Uterus (tissue), 4 donors: ENCODE measurements around the gene FOXP4. TPM values are rescaled to one million over a fixed set of nuclear protein-coding genes. Genes with fewer than 3 reads are reported as not detected.

ENCODE experiments used
- DNase-seq, 2 donors: peaks; one replicate each; pipeline ENCODE4 v3.0.0-alpha.2; 2019 to 2020
- H3K27ac ChIP-seq, 2 donors: fragments of 200-600 bp; sonication (generic); 1 replicate in 1 of 2; 2 replicates in 1 of 2; pipeline ENCODE4 v1.5.1; 2016 to 2018
- H3K27me3 ChIP-seq, 2 donors: fragments of 200-600 bp; sonication (generic); one replicate each; pipeline ENCODE4 v1.5.1; 2018 to 2019; ENCODE audit warnings: control low read depth in 1 of 2
- H3K36me3 ChIP-seq, 2 donors: fragments of 200-600 bp; sonication (generic); one replicate each; pipeline ENCODE4 v1.5.1; 2019; ENCODE audit warnings: control low read depth in 1 of 2
- H3K4me1 ChIP-seq, 2 donors: fragments of 200-600 bp; sonication (generic); one replicate each; pipeline ENCODE4 v1.5.1; 2018 to 2019; ENCODE audit warnings: control low read depth in 1 of 2
- H3K4me3 ChIP-seq, 2 donors: fragments of 200-600 bp; sonication (generic); 1 replicate in 1 of 2; 2 replicates in 1 of 2; pipeline ENCODE4 v1.5.1; 2018 to 2019; ENCODE audit warnings: mild to moderate bottlenecking in 1 of 2
- H3K9me3 ChIP-seq, 2 donors: fragments of 200-600 bp; sonication (generic); one replicate each; pipeline ENCODE4 v1.5.1; 2019; ENCODE audit warnings: control low read depth in 1 of 2
- CTCF ChIP-seq, 4 experiments: fragments of 200-600 bp in 2 of 4; fragments of 450-650 bp in 2 of 4; sonication (generic) in 2 of 4; IDR thresholded peaks; one replicate each; pipeline ENCODE4 v1.5.1; 2016 to 2019; ENCODE audit warnings: antibody characterized with exemption in 4 of 4, mild to moderate bottlenecking in 2 of 4, moderate library complexity in 1 of 4
- POLR2A ChIP-seq, 2 donors: fragments of 450-650 bp; IDR thresholded peaks; one replicate each; pipeline ENCODE4 v1.6.1; 2016; ENCODE audit warnings: antibody characterized with exemption in 2 of 2, mild to moderate bottlenecking in 1 of 2, moderate library complexity in 1 of 2
- intact Hi-C: fragments of 100-400 bp; cut with DNase I; formaldehyde crosslinking; loops from one replicate; pipeline ENCODE4 v1.15.1; 2023; ENCODE audit warnings: low total_unique reads
- total RNA-seq, 4 donors: library from RNA; depleted of rRNA in 3 of 4; stranded (reverse); fragments of >200 nt in 3 of 4; gene quantifications; one replicate each; pipeline versions ENCODE4 v1.1.0 to v1.2.4, GENCODE V29; 2014 to 2023
- donor health status: DM: yes; HTN: yes; CAD: no.

FOXP4 gene
- total RNA-seq, 4 donors from 2014 or later = 3.8 to 50.1 (median 9.4) TPM

GRCh38 chr6:41578217-41579087 lies 32.3 kb downstream of the FOXP4 start:
- no peak for DNase-seq
- no peak for TF ChIP-seq POLR2A (IDR thresholded peaks at IDR 0.05)
- TF ChIP-seq CTCF (IDR thresholded peaks at IDR 0.05) = no peak
- intact Hi-C loops = no loop called here
- H3K27me3 ChIP-seq = no peaks in the 10 kb centered on the region
- no peak overlapping the region for H3K27ac ChIP-seq
- H3K9me3 ChIP-seq = no peaks in the 10 kb centered on the region
- no peak overlapping the region for H3K4me3 ChIP-seq
- H3K36me3 ChIP-seq = no peaks in the 10 kb centered on the region
- peaks cover 0 to 4% of the 10 kb centered on the region in 2 donors for H3K4me1 ChIP-seq

- Histone ChIP-seq H3K27ac (no peak overlapping the region), H3K36me3 (no peaks in the 10 kb centered on the region), H3K4me1 (peaks cover 0 to 4% of the 10 kb centered on the region in 2 donors), H3K27me3 (no peaks in the 10 kb centered on the region), H3K4me3 (no peak overlapping the region), H3K9me3 (no peaks in the 10 kb centered on the region)
- TF ChIP-seq POLR2A (IDR thresholded peaks at IDR 0.05) (no peak), CTCF (IDR thresholded peaks at IDR 0.05) (no peak)
- intact Hi-C loops = no loop called here
- no peak for DNase-seq
Observed at GRCh38 chr6:41579088-41579610, 33.0 kb downstream of the FOXP4 start.

- Histone ChIP-seq H3K4me3 (no peak overlapping the region), H3K27me3 (no peaks in the 10 kb centered on the region), H3K4me1 (peaks cover 0 to 4% of the 10 kb centered on the region in 2 donors), H3K27ac (no peak overlapping the region), H3K36me3 (no peaks in the 10 kb centered on the region), H3K9me3 (no peaks in the 10 kb centered on the region)
- no peak for DNase-seq
- intact Hi-C loops = no loop called here
- TF ChIP-seq POLR2A (IDR thresholded peaks at IDR 0.05) (no peak), CTCF (IDR thresholded peaks at IDR 0.05) (no peak)
Observed at GRCh38 chr6:41580690-41581089, 34.5 kb downstream of the FOXP4 start.

GRCh38 chr6:41581381-41581991 lies 35.3 kb downstream of the FOXP4 start:
- no peaks in the 10 kb centered on the region for H3K36me3 ChIP-seq
- no peak overlapping the region for H3K4me3 ChIP-seq
- peak overlapping the region in 1 of 2 donors; percentile 15 for H3K27ac ChIP-seq
- H3K27me3 ChIP-seq = no peaks in the 10 kb centered on the region
- no peak for TF ChIP-seq CTCF (IDR thresholded peaks at IDR 0.05)
- no peak for TF ChIP-seq POLR2A (IDR thresholded peaks at IDR 0.05)
- DNase-seq = peak; percentile 35 to 71
- intact Hi-C loops = no loop called here
- peaks cover 0 to 4% of the 10 kb centered on the region in 2 donors for H3K4me1 ChIP-seq
- H3K9me3 ChIP-seq = no peaks in the 10 kb centered on the region

- intact Hi-C loops = no loop called here
- Histone ChIP-seq H3K27ac (no peak overlapping the region), H3K4me1 (peaks cover 0 to 4% of the 10 kb centered on the region in 2 donors)
Observed at GRCh38 chr6:41582540-41582939, 36.4 kb downstream of the FOXP4 start.

More at GRCh38 chr6:41582540-41582939, 36.4 kb downstream of the FOXP4 start:
- H3K4me3 ChIP-seq = no peak overlapping the region
- H3K27me3 ChIP-seq = no peaks in the 10 kb centered on the region
- H3K36me3 ChIP-seq = no peaks in the 10 kb centered on the region
- no peak for TF ChIP-seq CTCF (IDR thresholded peaks at IDR 0.05)
- TF ChIP-seq POLR2A (IDR thresholded peaks at IDR 0.05) = no peak
- no peaks in the 10 kb centered on the region for H3K9me3 ChIP-seq
- DNase-seq = no peak
